Epithelial cell of proximal tubule (primary cell): ENCODE results near the gene CORO2B. TPM values are rescaled to one million over a fixed set of nuclear protein-coding genes. Genes with fewer than 3 reads are reported as not detected.

Experiments used
- DNase-seq: peaks from one replicate; pipeline ENCODE4 v3.0.0-alpha.2; 2011; ENCODE audit warnings: low read depth
- H3K4me3 ChIP-seq: 2 replicates; pipeline ENCODE4 v1.5.1; 2011; ENCODE audit warnings: low read depth, mild to moderate bottlenecking, low read length
- CTCF ChIP-seq: conservative IDR thresholded peaks from 2 replicates; pipeline ENCODE4 v1.5.1; 2012; ENCODE audit warnings: low read depth, mild to moderate bottlenecking, low read length
- total RNA-seq: library from RNA; depleted of rRNA; stranded (reverse); fragments of >200 nt; gene quantifications from 2 replicates; pipeline ENCODE4 v1.2.3, GENCODE V29; 2015

The CORO2B gene
- total RNA-seq, 1 donor from 2014 or later = 18.3 TPM

GRCh38 chr15:68609629-68610028 is 30.8 kb downstream of the CORO2B start:
- H3K4me3 ChIP-seq = no peak overlapping the region
- no peak for DNase-seq
- no peak for TF ChIP-seq CTCF

- TF ChIP-seq CTCF = no peak
- DNase-seq = no peak
- no peak overlapping the region for H3K4me3 ChIP-seq
These were observed 32.0 kb downstream of the CORO2B start for GRCh38 chr15:68610825-68611224.

- DNase-seq = no peak
- H3K4me3 ChIP-seq = no peak overlapping the region
- no peak for TF ChIP-seq CTCF
These were observed 33.7 kb downstream of the CORO2B start for GRCh38 chr15:68612503-68612902.

- no peak for TF ChIP-seq CTCF
- H3K4me3 ChIP-seq = no peak overlapping the region
- DNase-seq = no peak
These were observed 34.4 kb downstream of the CORO2B start for GRCh38 chr15:68612979-68613740.

GRCh38 chr15:68614286-68615035 is 35.7 kb downstream of the CORO2B start:
- no peak for DNase-seq
- H3K4me3 ChIP-seq = no peak overlapping the region

GRCh38 chr15:68615301-68615700 is 36.5 kb downstream of the CORO2B start:
- no peak for DNase-seq
- no peak for TF ChIP-seq CTCF
- no peak overlapping the region for H3K4me3 ChIP-seq

More at GRCh38 chr15:68614286-68615035, 35.7 kb downstream of the CORO2B start:
- TF ChIP-seq CTCF = no peak
